ENCODE data around the gene MTR.

Gene MTR

DNA sequence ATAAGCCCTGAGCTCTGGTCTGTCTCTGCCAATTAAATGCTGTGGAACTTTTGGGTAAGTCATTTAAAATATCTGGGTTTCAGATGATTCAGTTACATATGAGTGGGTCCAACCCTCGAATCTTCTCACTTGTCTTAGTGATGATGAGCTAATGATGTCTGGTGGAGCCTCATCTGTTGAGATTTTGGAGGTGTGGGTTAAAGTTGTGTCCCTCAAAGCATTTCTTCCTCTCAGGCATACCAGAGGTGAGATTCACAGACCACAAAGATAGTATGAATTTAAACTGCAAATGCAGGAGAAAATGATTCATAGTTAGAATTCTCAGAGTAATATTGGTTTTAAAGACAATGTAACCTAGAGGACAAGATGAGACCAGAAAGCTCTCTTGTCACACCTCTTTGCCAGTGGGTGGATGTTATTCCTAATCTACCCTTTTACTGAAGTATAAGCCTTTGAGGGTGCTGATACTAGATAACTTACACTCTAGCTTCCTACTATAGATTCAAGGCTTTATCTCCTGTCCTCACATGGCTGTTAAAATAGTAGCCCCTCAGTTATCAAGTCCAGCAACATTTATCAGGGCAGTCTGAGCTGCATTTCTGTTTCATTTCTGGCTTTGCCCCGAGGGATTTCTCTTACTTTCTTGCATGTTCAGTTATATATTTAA, 118.4 kb downstream of the MTR start:
- DNase-seq: no peak

DNA sequence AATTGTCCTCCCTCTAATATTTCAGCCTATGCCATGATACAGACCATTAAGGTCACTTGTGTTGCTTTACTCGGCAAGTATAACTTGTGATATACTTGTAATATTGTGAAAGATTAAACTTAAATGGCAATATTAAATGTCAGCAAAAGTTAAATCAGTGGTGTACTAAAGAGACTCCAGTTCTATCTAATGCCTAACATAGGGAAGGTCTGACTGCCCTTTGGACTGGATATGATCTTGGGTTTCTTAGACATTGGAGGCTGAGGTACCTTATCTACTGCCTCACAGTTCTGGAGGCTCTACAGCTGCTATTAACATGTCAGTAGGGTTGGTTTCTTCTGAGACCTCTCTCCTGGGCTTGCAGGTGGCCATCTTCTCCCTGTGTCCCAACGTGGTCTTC, 119.3 kb downstream of the MTR start:
- DNase-seq: no peak

DNA sequence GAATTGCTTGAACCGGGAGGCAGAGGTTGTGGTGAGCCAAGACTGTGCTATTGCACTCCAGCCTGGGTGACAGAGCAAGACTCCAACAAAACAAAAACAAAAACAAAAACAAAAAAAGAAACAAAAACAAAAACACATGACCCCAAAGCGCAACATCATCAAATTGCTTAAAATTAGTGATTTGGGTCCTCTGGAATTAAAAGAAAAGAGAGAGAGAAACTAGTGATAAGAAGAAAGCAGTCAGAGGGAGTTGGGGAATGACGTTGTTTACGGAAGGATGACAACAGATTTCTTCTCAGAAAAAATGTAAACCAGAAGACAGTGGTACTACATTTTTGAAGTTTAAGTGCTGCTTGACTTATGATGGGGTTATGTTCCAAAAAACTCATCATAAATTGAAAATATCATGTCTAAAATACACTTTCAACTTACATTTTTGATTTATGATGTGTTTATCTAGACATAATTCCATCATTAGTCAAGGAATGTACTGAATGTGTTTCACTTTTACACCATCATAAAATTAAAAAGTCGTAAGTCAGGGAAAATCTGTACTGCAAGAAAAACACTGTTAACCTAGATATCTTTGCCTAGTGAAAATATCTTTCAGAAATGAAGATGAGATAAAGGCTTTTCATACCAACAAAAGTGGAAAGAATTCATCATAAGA, 121.2 kb downstream of the MTR start:
- DNase-seq: no peak

DNA sequence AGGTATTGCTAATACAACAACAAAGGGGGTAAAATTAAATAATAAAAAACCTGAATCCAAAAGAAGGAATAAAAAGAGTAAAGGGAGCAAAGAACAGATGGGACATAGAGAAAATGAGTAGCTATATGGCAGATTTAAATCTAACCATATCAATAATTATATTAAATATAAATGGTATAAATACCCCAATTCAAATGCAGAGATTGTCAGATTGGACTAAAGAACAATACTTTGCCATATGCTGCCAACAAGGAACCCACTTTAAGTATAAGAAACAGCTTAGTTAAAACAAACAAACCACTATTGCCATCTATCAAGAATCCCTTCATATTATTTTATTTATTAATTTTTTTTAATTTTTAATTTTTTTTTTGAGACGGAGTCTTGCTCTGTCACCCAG, 122.4 kb downstream of the MTR start:
- DNase-seq: no peak

DNA sequence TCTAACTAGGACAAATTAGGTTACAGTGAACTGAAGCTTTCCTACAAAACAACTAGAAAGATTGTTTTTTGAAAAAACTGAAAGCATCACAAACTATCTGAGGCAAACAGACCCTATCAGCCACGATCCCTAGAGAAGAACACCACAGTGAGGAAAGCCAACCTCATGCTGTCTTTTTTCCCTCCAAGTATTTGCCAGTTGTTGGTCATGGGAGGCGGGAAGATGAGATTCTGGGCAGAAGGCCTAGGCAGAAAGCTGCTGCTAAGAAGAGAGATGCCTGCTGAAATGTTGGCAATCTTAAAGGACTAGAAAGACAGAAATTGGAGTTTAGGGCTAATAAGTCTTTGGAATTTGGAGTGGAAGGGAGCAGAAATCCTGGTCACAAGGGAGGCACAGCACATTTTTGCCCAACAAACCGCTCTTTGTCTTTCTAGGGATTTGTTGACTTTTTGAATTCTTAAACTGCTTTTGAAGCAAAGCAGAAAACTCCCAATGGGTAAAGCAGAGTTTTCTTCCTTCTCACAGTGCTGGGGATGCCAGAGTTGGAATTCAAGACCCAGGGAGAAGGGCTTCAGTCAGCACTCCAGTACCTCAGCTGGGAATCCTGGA, 125.3 kb downstream of the MTR start:
- no peak for DNase-seq

DNA sequence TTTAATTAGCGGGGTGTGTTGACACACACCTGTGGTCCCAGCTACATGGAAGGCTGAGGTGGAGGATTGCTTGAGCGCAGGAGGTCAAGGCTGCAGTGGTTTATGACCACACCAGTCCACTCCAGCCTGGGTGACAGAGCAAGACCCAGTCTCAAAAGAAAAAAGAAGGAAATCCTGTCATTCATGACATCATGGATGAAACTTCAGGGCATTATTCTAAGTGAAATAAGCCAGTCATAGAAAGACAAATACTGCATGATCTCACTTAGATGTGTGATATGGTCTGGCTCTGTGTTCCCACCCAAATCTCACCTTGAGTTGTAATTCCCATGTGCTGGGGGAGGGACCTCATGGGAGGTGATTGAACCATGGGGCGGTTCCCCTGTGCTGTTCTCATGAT, 126.5 kb downstream of the MTR start:
- DNase-seq: no peak

DNA sequence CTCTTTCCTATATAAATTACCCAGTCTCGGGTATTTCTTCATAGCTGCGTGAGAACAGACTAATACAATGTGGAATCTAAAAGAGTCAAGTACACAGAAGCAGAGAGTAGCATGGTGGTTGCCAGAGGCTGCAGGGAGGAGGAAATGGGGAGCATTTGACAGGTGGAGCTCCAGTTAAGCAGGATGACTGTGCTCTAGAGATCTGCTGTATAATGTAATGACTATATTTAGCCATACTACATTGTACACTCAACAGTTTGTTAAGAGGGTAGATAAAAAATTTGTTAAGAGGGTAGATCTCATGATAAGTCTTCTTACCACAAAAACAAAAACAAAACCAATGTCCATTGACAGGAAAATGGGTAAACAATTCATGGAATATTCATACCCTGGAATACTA, 127.1 kb downstream of the MTR start:
- DNase-seq: no peak

DNA sequence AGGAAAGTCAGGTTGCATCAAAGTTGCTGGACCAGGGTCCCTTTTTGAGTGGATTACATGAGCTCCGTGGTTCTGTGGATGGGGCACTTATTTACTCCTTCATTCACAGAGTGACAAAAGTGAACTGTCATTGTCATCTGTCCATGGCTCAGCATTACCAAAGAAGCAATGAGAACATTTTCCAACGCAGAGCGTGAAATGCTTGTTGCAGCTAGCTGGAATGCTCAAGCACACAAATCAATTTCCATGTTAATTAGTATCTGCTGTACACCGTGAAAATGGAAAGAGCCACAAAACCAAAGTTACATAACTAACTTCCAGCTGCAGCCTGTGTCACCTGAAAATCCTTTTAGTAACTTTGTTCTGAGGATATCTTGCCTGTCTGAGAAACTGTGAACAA, 130.3 kb downstream of the MTR start:
- no peak for DNase-seq

DNA sequence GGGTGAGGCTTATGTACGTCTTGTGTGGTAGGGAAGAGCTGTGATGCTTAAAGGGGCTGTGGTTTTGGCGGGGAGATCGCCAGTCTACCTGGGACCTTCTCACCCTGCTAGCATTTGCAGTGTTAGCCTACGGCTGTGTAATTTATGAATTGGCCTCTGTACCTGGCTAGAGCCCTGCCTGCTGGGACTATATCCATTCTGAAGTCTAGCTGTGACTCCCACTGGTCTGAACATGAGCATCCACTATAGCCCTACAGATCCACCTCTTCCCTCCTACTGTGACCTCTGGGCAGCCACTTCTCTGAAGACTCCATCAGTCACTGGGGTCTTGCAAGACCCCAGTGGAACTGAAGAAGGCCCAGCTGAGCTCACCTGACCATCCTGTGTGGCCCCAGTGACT, 135.4 kb downstream of the MTR start:
- DNase-seq: no peak

DNA sequence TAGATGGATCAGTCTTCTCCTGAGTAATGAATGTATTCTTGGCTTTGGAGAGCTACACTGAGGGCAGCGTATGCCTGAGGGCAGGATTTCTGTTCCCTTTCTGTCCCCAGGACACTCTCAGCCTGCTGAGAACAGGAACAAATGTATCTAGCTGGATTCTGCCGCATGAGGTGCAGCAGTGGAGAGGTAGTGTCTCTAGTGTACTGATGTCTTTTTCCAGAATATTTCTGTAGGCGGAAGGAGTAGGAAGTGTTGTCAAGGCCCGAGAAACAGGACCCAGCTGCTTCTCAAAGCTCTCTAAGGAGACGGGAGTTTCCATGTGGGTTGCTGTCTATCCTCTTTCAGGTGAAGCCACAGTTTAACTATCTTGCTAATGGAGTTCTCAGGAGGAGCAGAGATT, 143.7 kb downstream of the MTR start:
- DNase-seq: no peak

DNA sequence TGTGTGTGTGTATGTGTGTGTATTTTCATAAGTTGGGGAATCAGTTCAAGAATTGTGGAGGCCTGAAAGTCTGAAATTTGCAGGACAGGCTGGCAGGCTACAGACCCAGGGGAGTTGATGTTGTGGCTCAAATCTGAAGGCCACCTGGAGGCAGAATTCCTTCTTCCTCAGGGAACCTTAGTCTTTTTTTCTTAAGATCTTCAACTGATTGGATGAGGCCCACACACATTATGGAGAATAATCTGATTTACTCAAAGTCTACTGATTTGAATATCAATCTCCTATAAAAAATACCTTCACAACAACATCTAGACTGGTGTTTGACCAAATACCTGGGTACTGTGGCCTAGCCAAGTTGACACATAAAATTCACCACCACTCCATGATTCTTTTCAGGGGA, 147.3 kb downstream of the MTR start:
- no peak for DNase-seq

DNA sequence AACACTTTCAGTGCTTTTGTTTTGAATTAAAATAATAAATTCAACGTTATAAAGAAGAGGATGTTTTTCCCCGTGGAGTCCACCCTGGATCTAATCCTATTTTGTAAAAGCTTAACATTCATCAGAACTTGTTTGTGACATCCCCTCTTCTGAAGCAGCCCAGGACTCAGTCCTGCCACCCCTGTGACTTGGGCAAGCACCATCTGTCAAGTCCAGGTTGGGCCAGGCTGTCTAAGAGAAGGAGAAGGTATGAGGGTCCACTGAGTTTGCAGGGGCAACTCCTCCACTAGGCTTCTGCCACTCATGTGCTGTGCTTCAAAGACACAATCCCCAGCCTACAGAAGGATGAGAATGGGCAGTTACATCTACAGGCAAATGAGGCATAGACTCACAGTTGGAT, 149.5 kb downstream of the MTR start:
- no peak for DNase-seq

DNA sequence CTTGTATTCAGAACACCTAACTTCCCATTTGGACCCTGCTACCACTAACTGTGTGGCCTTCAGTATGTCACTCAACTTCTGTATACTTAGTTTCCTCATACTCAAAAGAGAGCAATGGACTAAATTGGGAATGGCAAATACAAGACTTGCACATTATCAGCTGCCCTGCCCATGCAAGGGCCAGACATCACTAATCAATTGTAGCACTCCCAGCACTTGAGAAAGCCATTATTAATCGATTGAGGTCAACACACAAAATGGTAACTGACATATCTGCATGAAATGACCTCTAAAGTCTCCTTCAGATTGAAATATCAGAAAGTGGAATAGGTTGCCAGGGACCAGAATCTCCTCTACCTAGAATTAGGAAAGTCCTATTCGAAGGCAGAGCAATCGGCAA, 149.9 kb downstream of the MTR start:
- DNase-seq: no peak

DNA sequence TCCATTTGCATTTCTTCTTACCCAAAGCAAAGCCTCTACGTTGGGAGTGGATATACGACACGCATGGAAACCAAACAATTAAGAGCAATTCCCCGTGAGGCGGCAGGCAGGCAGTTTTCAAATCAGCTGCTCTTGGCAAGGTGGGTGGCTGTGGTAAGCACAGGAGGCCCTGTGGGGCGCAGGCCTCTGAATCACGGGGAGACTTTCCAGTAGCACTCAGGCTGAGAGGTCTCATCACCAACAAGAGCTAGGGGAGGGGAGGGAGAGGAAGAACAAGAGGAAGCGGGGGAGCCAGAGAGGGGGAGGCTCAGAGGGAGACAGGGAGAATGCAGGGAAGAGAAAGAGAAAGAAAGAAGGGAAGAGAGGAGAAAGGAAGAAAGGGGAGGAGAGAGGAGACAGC, 152.7 kb downstream of the MTR start:
- no peak for DNase-seq

DNA sequence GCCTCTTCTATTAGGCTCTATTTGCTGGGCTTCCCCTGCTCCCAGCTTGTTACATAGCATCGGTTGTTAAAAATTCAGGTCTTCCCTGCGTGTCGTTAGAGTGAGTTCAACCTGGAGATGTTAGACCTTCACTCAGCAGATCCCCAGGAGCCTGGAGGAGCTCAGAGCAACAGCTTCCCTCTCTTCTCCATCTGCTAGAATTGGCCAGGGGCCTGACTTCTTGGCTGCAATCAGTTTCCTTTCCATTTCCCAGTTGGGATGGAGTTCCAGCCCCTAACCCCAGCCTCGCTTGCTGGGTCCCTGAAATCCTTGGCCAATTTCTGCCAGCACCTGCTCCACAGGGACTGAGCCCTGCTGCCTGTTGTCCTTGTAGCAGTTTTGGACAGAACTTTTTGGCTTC, 153.3 kb downstream of the MTR start:
- DNase-seq: no peak

DNA sequence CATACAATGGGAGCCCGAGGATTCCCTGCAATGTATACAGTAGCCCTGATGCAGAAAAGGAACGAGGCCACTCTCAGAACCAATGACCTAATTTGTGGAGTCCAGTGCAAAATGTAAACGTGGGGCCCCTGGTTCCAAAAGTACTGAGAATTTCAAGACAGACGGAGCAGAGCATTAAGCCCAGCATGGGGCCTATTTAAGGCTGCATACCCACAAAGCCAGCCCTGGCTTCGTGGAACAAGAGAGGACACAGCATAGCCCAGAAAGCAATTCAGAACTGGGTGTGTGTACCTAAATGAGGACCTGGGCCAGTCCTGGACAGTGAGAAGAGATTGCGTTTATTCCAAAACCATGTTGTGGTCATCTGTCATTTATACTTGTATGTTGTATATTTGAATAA, 153.9 kb downstream of the MTR start:
- DNase-seq: no peak

DNA sequence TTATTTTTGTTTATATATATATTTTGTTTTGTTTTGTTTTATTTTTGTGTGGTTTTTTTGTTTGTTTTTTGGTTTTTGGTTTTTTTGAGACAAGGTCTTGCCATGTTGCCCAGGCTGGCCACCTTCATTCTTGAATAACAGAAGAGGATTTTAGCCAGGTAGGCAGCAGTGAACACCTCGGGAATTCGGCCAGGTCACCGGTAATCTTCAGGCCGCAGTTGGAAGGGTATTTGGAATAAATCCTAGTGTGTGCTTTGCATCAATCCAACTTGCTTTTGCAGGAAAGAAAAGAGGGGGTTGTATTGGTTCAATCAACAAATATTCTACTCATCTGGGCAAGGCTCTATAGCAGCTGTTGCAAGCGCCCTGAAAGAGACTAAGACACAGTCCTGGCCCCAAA, 155.3 kb downstream of the MTR start:
- DNase-seq: no peak

DNA sequence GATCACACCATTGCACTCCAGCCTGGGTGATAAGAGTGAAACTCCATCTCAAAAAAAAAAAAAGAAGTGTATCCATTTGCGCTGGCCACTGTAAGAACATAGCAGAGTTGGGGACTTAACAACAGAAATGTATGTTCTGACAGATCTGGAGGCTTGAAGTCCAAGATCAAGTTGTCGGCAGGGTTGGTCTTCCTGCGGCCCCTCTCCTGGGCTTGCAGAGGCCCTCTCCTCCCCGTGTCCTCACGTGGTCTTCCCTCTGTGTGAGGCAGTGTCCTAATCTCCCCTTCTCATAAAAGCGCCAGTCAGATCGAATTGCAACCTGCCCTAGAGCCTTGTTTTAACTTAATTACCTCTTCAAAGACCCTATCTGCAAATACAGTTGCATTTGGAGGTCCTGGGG, 156.6 kb downstream of the MTR start:
- no peak for DNase-seq

DNA sequence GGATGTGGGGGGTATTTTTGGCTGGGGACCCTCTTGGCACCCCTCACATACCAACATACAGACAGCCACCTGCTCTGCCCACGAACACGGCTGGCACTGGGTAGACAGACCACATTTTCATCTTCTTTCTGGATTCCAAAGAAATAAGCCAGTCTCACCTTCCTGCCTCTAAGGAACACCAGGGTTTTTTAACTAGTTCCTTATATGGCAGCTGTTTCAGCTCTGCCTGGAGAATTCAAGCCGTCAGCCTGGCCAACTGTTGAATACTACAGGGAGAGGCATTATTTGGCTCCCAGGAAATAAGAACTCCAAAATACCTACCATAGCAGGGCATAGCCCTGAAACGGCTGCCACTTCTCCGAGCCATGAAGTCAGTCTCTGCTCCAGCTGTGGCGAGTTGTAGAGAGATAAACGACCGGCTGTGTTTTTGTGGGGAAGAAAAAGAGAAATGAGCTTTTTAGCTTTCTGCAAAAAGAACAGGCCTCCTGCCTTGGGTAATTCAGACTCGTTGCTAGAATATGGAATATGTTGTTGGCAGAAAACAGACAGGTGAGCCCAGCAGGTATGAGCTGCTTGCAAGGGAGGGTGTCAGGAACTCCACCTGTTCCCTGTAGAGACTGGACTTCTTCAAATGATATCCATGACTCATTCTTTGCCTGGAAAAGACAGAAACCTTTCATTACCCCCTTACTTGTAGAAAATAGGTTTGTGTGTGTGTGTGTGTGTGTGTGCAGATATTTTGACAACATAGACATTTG, 157.3 kb downstream of the MTR start:
- no peak for DNase-seq

DNA sequence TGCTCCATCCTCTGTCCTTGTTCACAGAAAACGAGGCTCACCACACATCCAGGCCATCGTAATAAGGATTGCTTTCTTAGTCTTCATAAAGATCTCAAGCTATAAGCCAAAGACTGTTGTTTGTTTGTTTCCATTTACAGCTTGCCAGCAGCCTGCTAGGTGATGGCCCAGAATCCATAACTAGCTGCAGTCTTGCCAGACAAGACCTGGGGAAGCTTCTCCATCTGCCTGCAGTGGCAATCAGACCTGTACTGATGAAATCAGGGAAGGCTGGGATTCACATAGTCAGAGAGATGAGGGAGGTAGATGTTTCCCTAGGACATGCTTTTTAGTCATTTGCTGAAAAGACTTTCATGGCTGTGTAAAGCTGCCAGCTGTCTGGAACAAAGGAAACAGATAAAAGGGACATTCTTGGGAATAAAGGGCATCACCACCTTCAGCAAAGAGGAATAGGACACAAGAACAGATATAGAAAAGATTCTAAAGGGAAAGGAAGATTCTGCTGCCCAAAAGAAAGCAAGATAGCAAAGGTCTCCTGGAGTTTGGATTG, 158.1 kb downstream of the MTR start:
- no peak for DNase-seq

Measured in DMS 273 treated with DMSO at 0.1 percent for 48 hours (cell line).